ENCODE measurements around the gene DICER1.

DNA sequence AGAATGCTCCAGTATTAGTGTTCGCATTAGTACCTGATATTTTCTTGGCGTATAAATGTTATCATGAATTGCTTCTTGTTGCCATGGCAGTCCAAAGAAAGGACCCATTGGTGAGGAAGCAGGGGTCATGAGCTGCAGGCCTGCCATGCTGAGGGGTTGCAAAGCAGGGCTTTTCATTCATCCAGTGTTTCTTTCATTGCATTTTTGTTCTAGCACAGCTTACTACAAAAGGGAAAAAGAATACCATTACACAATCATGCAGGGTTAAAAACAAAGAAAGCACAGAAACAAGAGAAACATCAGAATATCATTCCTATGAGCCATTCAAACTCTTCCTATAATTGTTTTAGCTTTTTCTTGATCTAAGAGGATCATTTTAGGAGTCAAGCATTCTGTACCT lies 24.0 kb downstream of the DICER1 start:
- TF ChIP-seq POLR2A (IDR thresholded peaks at IDR 0.05) (no peak), EP300 (IDR thresholded peaks at IDR 0.05) (peak in 1 of 2 donors; percentile 74)
- TF ChIP-seq, protein P1, sequence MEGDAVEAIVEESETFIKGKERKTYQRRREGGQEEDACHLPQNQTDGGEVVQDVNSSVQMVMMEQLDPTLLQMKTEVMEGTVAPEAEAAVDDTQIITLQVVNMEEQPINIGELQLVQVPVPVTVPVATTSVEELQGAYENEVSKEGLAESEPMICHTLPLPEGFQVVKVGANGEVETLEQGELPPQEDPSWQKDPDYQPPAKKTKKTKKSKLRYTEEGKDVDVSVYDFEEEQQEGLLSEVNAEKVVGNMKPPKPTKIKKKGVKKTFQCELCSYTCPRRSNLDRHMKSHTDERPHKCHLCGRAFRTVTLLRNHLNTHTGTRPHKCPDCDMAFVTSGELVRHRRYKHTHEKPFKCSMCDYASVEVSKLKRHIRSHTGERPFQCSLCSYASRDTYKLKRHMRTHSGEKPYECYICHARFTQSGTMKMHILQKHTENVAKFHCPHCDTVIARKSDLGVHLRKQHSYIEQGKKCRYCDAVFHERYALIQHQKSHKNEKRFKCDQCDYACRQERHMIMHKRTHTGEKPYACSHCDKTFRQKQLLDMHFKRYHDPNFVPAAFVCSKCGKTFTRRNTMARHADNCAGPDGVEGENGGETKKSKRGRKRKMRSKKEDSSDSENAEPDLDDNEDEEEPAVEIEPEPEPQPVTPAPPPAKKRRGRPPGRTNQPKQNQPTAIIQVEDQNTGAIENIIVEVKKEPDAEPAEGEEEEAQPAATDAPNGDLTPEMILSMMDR (IDR thresholded peaks at IDR 0.05) = no peak
